DOHH2 (cell line): ENCODE data around the gene EEF1E1.

Experiments used
- CTCF ChIP-seq: fragments of 200-600 bp; sonication (generic); IDR thresholded peaks from one replicate; pipeline ENCODE4 v1.5.1; 2014; ENCODE audit warnings: antibody characterized with exemption, mild to moderate bottlenecking, low read depth, low read length; ENCODE audit not compliant: poor library complexity, severe bottlenecking
- EZH2phosphoT487 ChIP-seq: fragments of 200-600 bp; sonication (generic); IDR thresholded peaks from 2 replicates; pipeline ENCODE4 v1.6.1; 2017; ENCODE audit warnings: borderline replicate concordance, mild to moderate bottlenecking, antibody characterized with exemption, low read length, moderate library complexity, mixed read lengths

DNA sequence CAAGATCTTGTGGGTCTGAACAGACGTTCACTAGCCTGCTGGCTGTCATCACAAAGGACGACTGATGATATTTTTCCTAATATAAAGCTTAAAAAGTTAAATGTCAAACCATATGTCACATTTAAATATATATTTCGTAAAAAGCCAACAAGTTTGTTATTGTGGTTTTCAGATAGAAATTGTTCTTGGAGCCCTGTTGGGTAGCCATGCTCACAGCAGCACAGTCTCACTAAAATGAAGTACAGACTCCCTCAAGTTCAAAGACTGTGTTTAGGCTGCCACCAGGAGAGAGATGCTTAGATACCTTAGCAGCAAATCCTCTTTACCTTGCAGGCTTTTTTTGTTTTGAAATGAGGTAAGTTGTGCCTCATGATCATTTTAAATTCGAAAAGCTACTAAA, 17.8 kb downstream of the EEF1E1 start:
- TF ChIP-seq CTCF (no peak), EZH2phosphoT487 (no peak)
